Measurements from ENCODE around the gene PDZD8. TPM values are rescaled to one million over a fixed set of nuclear protein-coding genes. Genes with fewer than 3 reads are reported as not detected.

PDZD8 gene
- total and polyA plus RNA-seq, 2 experiments from 2014 or later = 14.4 to 20.1 TPM

DNA sequence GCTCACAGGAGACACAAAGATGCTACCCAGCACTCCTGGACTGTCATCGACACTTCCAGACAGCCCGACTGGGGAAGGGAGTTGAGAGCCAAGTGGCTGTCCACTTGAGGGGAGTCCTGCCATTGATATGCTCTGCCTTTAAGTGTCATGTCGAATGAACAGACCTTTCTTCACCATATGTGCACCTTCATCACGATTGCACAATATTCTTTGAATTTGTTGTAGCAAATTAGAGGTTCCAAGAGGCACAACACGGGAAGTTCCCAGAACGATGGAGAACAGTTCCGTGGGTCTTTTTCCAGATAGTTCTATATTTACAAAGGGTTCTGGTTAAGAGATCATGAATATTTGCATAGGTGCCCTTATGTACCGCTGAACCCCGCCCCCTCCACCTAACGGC, 118.3 kb downstream of the PDZD8 start:
- no peaks in the 10 kb centered on the region for H3K9me2 ChIP-seq (ENCODE audit: insufficient read depth)
- in situ Hi-C loops (cut with MboI) = no loop called here
- 70 to 72% methylated on average over 10 of the region's 10 CpGs for WGBS, 2 experiments (ENCODE audit: low coverage in 1 of 2, low lambda C conversion rate in 2 of 2, missing lambda C conversion rate in 2 of 2)
- no peaks in the 10 kb centered on the region for H3K79me2 ChIP-seq (ENCODE audit: insufficient read depth)
- no peaks in the 10 kb centered on the region for H3K36me3 ChIP-seq (ENCODE audit: low read depth)
- peaks cover 33% of the 10 kb centered on the region for H3K27me3 ChIP-seq (replicated peaks; ENCODE audit: insufficient read depth)
- H3K4me2 ChIP-seq (ENCODE audit: unreplicated experiment) = no peak overlapping the region
- DNase-seq = no peak
- H4K20me1 ChIP-seq (ENCODE audit: insufficient read depth) = no peaks in the 10 kb centered on the region
- TF ChIP-seq EZH2phosphoT487 (IDR thresholded peaks at IDR 0.05; ENCODE audit: insufficient read depth, low read depth) (no peak), EZH2 (IDR thresholded peaks at IDR 0.05; ENCODE audit: insufficient read depth, poor library complexity, severe bottlenecking) (no peak)
- H2AFZ ChIP-seq = no peak overlapping the region
- H3K4me3 ChIP-seq = no peak overlapping the region
- H3F3A ChIP-seq (ENCODE audit: insufficient read depth) = no peaks in the 10 kb centered on the region
- no peak overlapping the region for H3K9ac ChIP-seq
- no peaks in the 10 kb centered on the region for H3K4me1 ChIP-seq (ENCODE audit: insufficient read depth)
- no peaks in the 10 kb centered on the region for H3K9me3 ChIP-seq (ENCODE audit: low read depth)
- H3K27ac ChIP-seq = no peak overlapping the region

DNA sequence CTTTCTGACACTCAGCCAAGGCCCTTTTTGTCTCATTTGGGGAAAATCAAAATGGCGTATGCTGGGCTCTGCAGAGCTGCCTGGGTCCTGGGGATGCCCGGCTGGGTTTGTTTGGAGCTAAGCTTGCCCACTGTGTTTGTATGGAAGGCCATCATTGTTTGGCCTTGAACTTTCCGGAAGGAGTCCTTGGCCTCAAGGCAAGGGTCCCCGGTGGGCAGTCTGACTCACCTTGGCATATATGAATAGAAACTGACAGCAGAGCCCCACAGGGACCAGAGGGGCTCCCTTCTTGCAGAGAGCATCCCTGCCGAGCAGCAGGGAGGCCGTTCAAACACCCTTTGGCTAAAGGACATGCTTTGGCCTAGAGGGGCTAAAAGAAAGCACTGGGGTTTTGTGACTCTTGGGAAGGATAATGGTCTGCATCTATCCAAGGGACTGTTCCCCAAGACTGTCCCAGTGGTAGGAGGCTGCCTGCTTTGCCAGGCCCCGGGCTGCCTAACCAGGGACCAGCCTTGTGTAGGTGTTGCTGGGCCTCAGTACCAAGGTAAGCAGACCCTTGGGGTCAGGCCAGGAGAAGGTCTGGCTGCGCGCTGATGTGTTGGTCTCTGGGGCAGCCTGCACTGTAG, 119.3 kb downstream of the PDZD8 start:
- TF ChIP-seq EZH2phosphoT487 (IDR thresholded peaks at IDR 0.05; ENCODE audit: insufficient read depth, low read depth) (no peak), EZH2 (IDR thresholded peaks at IDR 0.05; ENCODE audit: insufficient read depth, poor library complexity, severe bottlenecking) (no peak)
- Histone ChIP-seq H3K27ac (no peak overlapping the region), H3K4me1 (ENCODE audit: insufficient read depth) (no peaks in the 10 kb centered on the region), H3K4me3 (no peak overlapping the region), H2AFZ (no peak overlapping the region), H3K27me3 (replicated peaks; ENCODE audit: insufficient read depth) (peaks cover 24% of the 10 kb centered on the region), H4K20me1 (ENCODE audit: insufficient read depth) (no peaks in the 10 kb centered on the region), H3K4me2 (ENCODE audit: unreplicated experiment) (no peak overlapping the region), H3F3A (ENCODE audit: insufficient read depth) (no peaks in the 10 kb centered on the region), H3K9me2 (ENCODE audit: insufficient read depth) (no peaks in the 10 kb centered on the region), H3K36me3 (ENCODE audit: low read depth) (no peaks in the 10 kb centered on the region), H3K79me2 (ENCODE audit: insufficient read depth) (no peaks in the 10 kb centered on the region), H3K9me3 (ENCODE audit: low read depth) (no peaks in the 10 kb centered on the region), H3K9ac (no peak overlapping the region)
- in situ Hi-C loops (cut with MboI) = no loop called here
- DNase-seq = no peak
- WGBS, 2 experiments (ENCODE audit: low coverage in 1 of 2, low lambda C conversion rate in 2 of 2, missing lambda C conversion rate in 2 of 2) = 75 to 82% methylated on average over 9 of the region's 9 CpGs

- Histone ChIP-seq H3K36me3 (ENCODE audit: low read depth) (no peaks in the 10 kb centered on the region), H3K27me3 (replicated peaks; ENCODE audit: insufficient read depth) (peaks cover 15% of the 10 kb centered on the region), H3K9ac (no peak overlapping the region), H3K4me1 (ENCODE audit: insufficient read depth) (no peaks in the 10 kb centered on the region), H3K9me2 (ENCODE audit: insufficient read depth) (no peaks in the 10 kb centered on the region), H3K79me2 (ENCODE audit: insufficient read depth) (no peaks in the 10 kb centered on the region), H3F3A (ENCODE audit: insufficient read depth) (no peaks in the 10 kb centered on the region), H3K4me3 (no peak overlapping the region), H3K4me2 (ENCODE audit: unreplicated experiment) (no peak overlapping the region), H4K20me1 (ENCODE audit: insufficient read depth) (no peaks in the 10 kb centered on the region), H3K27ac (no peak overlapping the region), H2AFZ (no peak overlapping the region), H3K9me3 (ENCODE audit: low read depth) (no peaks in the 10 kb centered on the region)
- in situ Hi-C loops (cut with MboI) = no loop called here
- 78 to 80% methylated on average over 26 of the region's 26 CpGs for WGBS, 2 experiments (ENCODE audit: low coverage in 1 of 2, low lambda C conversion rate in 2 of 2, missing lambda C conversion rate in 2 of 2)
- DNase-seq = no peak
- TF ChIP-seq EZH2 (IDR thresholded peaks at IDR 0.05; ENCODE audit: insufficient read depth, poor library complexity, severe bottlenecking) = no peak
- TF ChIP-seq EZH2phosphoT487 (IDR thresholded peaks at IDR 0.05; ENCODE audit: insufficient read depth, low read depth) = no peak
These were observed 120.2 kb downstream of the PDZD8 start for GRCh38 chr10:117254774-117255735.

DNA sequence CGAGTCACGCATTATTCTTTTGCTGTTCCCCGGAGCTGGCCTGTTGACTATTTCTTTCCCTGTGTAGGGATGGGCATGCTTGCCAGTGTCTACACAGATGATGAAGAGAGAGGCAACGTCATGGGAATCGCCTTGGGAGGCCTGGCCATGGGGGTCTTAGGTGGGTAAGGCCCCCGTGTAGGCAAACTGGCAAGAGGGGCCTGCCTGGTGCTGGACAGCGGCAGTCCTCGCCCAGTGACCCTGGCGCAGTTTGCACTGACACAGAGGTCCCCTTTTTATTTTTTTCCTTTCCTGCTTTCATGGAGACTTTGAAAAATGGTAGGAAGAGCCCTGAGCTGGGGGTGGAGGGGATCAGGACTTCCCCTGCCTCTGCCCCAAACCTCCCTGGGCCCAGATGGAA, 120.9 kb downstream of the PDZD8 start:
- H3K4me3 ChIP-seq = no peak overlapping the region
- no peak overlapping the region for H3K4me2 ChIP-seq (ENCODE audit: unreplicated experiment)
- DNase-seq = no peak
- no peak for TF ChIP-seq EZH2phosphoT487 (IDR thresholded peaks at IDR 0.05; ENCODE audit: insufficient read depth, low read depth)
- no peak for TF ChIP-seq EZH2 (IDR thresholded peaks at IDR 0.05; ENCODE audit: insufficient read depth, poor library complexity, severe bottlenecking)
- H3K27me3 ChIP-seq (replicated peaks; ENCODE audit: insufficient read depth) = peaks cover 9% of the 10 kb centered on the region
- no peak overlapping the region for H3K9ac ChIP-seq
- WGBS, 2 experiments (ENCODE audit: low coverage in 1 of 2, low lambda C conversion rate in 2 of 2, missing lambda C conversion rate in 2 of 2) = 62 to 69% methylated on average over 9 of the region's 9 CpGs
- no peaks in the 10 kb centered on the region for H3K36me3 ChIP-seq (ENCODE audit: low read depth)
- no peaks in the 10 kb centered on the region for H3K9me2 ChIP-seq (ENCODE audit: insufficient read depth)
- H3K4me1 ChIP-seq (ENCODE audit: insufficient read depth) = 0 out of 2 replicates have a peak, but pooled peaks cover 7% of the 10 kb centered on the region
- H3F3A ChIP-seq (ENCODE audit: insufficient read depth) = peaks cover 3% of the 10 kb centered on the region
- H3K9me3 ChIP-seq (ENCODE audit: low read depth) = no peaks in the 10 kb centered on the region
- H4K20me1 ChIP-seq (ENCODE audit: insufficient read depth) = no peaks in the 10 kb centered on the region
- in situ Hi-C loops (cut with MboI) = no loop called here
- H3K27ac ChIP-seq = no peak overlapping the region
- no peaks in the 10 kb centered on the region for H3K79me2 ChIP-seq (ENCODE audit: insufficient read depth)
- no peak overlapping the region for H2AFZ ChIP-seq

Data from GM23248 (cell line).